ENCODE measurements around the gene HSPG2.

DNA sequence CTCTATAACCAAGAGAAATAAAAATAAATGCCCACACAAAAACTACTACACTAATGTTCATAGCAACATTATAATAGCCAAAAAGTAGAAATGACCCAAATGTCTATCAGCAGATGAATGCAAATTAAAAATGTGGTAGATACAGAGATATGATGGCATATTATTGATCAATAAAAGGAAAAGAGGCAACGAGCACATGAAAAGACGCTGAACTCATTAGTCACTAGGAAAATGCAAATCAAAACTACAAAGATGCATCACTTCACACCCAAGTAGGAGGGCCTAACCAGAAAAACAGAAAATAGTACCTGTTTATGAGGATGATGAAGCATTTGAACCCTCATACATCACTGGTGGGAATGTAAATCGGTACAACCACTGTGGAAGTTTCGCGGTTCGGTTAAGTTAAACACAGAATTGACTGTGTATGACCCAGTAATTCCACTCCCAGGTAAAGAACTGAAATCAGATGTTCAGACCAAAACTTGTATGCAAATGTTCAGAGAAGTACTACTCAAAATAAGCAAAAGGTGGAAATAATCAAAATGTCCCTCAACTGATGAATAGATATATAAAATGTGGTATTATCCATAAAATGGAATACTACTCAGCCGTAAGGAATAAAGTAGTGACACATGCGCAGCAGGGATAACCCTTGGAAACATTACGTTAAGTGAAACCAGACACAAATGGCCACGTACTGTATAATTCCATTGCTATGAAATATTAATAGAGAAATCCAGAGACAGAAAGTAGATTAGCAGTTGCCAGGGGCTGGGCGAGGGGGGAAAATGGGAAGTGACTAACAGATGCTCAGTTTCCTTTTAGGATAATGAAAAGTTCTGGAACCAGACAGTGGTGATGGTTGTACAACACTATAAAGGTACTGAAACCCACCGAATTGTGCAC, 157.2 kb downstream of the HSPG2 start:
- TF ChIP-seq, protein P1, sequence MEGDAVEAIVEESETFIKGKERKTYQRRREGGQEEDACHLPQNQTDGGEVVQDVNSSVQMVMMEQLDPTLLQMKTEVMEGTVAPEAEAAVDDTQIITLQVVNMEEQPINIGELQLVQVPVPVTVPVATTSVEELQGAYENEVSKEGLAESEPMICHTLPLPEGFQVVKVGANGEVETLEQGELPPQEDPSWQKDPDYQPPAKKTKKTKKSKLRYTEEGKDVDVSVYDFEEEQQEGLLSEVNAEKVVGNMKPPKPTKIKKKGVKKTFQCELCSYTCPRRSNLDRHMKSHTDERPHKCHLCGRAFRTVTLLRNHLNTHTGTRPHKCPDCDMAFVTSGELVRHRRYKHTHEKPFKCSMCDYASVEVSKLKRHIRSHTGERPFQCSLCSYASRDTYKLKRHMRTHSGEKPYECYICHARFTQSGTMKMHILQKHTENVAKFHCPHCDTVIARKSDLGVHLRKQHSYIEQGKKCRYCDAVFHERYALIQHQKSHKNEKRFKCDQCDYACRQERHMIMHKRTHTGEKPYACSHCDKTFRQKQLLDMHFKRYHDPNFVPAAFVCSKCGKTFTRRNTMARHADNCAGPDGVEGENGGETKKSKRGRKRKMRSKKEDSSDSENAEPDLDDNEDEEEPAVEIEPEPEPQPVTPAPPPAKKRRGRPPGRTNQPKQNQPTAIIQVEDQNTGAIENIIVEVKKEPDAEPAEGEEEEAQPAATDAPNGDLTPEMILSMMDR (IDR thresholded peaks at IDR 0.05): no peak
- TF ChIP-seq ZFX (IDR thresholded peaks at IDR 0.05; ENCODE audit: borderline replicate concordance): no peak

Data from 22Rv1 (cell line).